Measurements from ENCODE around the gene R3HDM2. TPM values are rescaled to one million over a fixed set of nuclear protein-coding genes. Genes with fewer than 3 reads are reported as not detected.
A peak's percentile ranks its signal among the peaks of the same experiment; 100 is the strongest.

R3HDM2 gene
- polyA plus RNA-seq (ENCODE audit: insufficient read length), result 117 TPM
- long read RNA-seq, donor 1, partial matches to known transcripts, result 15 of 16 reads
- long read RNA-seq, donor 1, other reads (novel, unspliced or antisense), result 0 of 16 reads
- long read RNA-seq, donor 2, partial matches to known transcripts, result 0 of 1 reads
- long read RNA-seq, donor 2, other reads (novel, unspliced or antisense), result 0 of 1 reads
- long read RNA-seq, donor 3, result 0 reads
- long read RNA-seq, donor 4, result 0 reads
- long read RNA-seq, donor 5, partial matches to known transcripts, result 0 of 6 reads
- long read RNA-seq, donor 5, other reads (novel, unspliced or antisense), result 5 of 6 reads
- long read RNA-seq, donor 6, result 0 reads
- long read RNA-seq, donor 7, result 0 reads
- long read RNA-seq, donor 8, result 0 reads

- DNase-seq, result peak; percentile 91
These were observed at the start of gene R3HDM2 for GRCh38 chr12:57430931-57431566. TSS of gene R3HDM2 (minus strand) at chr12:57431043. CDS start at chr12:57310428, 120,615 bp downstream.

GRCh38 chr12:57479376-57480115 is 48.7 kb upstream of the R3HDM2 start, which contains the start of gene ARHGAP9:
TSS of gene ARHGAP9 (minus strand) at chr12:57479866. CDS start at chr12:57479406, 460 bp downstream.
- no peak for DNase-seq

GRCh38 chr12:57479043-57479375 is 48.2 kb upstream of the R3HDM2 start:
- no peak for DNase-seq

- no peak for DNase-seq
These were observed 47.2 kb upstream of the R3HDM2 start for GRCh38 chr12:57477710-57478681.

GRCh38 chr12:57476993-57477709 is 46.3 kb upstream of the R3HDM2 start:
- no peak for DNase-seq

GRCh38 chr12:57476162-57476992 is 45.5 kb upstream of the R3HDM2 start:
- DNase-seq, result no peak

GRCh38 chr12:57475271-57476161 is 44.7 kb upstream of the R3HDM2 start:
- DNase-seq, result no peak

- no peak for DNase-seq
These were observed 44.0 kb upstream of the R3HDM2 start for GRCh38 chr12:57474862-57475261.

- no peak for DNase-seq
These were observed 43.6 kb upstream of the R3HDM2 start for GRCh38 chr12:57474430-57474829.

- no peak for DNase-seq
These were observed 43.0 kb upstream of the R3HDM2 start for GRCh38 chr12:57473886-57474285.

GRCh38 chr12:57473392-57473791 is 42.5 kb upstream of the R3HDM2 start:
- DNase-seq, result no peak

GRCh38 chr12:57472391-57472790 is 41.5 kb upstream of the R3HDM2 start:
- no peak for DNase-seq

- DNase-seq, result no peak
These were observed 40.8 kb upstream of the R3HDM2 start for GRCh38 chr12:57471661-57472060.

- DNase-seq, result no peak
These were observed 40.3 kb upstream of the R3HDM2 start for GRCh38 chr12:57470970-57471656.

- DNase-seq, result no peak
These were observed 39.6 kb upstream of the R3HDM2 start for GRCh38 chr12:57470286-57470969.

GRCh38 chr12:57469296-57470164 is 38.7 kb upstream of the R3HDM2 start:
- no peak for DNase-seq

GRCh38 chr12:57467915-57468314 is 37.1 kb upstream of the R3HDM2 start:
- DNase-seq, result no peak

All from left kidney (tissue), 8 donors.